ENCODE results near the gene FASN.

Gene FASN

GRCh38 chr17:82035488-82035887 lies 62.5 kb downstream of the FASN start:
- no peaks in the 10 kb centered on the region for H3K9me3 Mint-ChIP-seq
- H3K4me3 Mint-ChIP-seq: peak overlapping the region; percentile 37
- no peak overlapping the region for H3K27ac Mint-ChIP-seq

GRCh38 chr17:82034371-82035011 lies 63.5 kb downstream of the FASN start:
- H3K27ac Mint-ChIP-seq: no peak overlapping the region
- peak overlapping the region; percentile 21 for H3K4me3 Mint-ChIP-seq
- peaks cover 4% of the 10 kb centered on the region for H3K27me3 Mint-ChIP-seq (ENCODE audit: low read depth)
- H3K4me1 Mint-ChIP-seq (ENCODE audit: low read depth): peaks cover 16% of the 10 kb centered on the region
- peaks cover 7% of the 10 kb centered on the region for H3K36me3 Mint-ChIP-seq (ENCODE audit: low read depth)
- H3K9me3 Mint-ChIP-seq: no peaks in the 10 kb centered on the region

More at GRCh38 chr17:82035488-82035887, 62.5 kb downstream of the FASN start:
- peaks cover 4% of the 10 kb centered on the region for H3K27me3 Mint-ChIP-seq (ENCODE audit: low read depth)
- H3K36me3 Mint-ChIP-seq (ENCODE audit: low read depth): peaks cover 7% of the 10 kb centered on the region
- H3K4me1 Mint-ChIP-seq (ENCODE audit: low read depth): peaks cover 16% of the 10 kb centered on the region

- no peak overlapping the region for H3K4me3 Mint-ChIP-seq
- H3K27me3 Mint-ChIP-seq (ENCODE audit: low read depth): peaks cover 4% of the 10 kb centered on the region
- H3K27ac Mint-ChIP-seq: no peak overlapping the region
- H3K4me1 Mint-ChIP-seq (ENCODE audit: low read depth): peaks cover 10% of the 10 kb centered on the region
- H3K36me3 Mint-ChIP-seq (ENCODE audit: low read depth): peaks cover 7% of the 10 kb centered on the region
- H3K9me3 Mint-ChIP-seq: no peaks in the 10 kb centered on the region
Measured at GRCh38 chr17:82033359-82034085, 64.5 kb downstream of the FASN start.

GRCh38 chr17:82031885-82032627 lies 66.0 kb downstream of the FASN start:
- peaks cover 4% of the 10 kb centered on the region for H3K4me1 Mint-ChIP-seq (ENCODE audit: low read depth)
- peak overlapping the region; percentile 34 for H3K4me3 Mint-ChIP-seq
- no peaks in the 10 kb centered on the region for H3K9me3 Mint-ChIP-seq
- no peak overlapping the region for H3K27ac Mint-ChIP-seq
- no peaks in the 10 kb centered on the region for H3K27me3 Mint-ChIP-seq (ENCODE audit: low read depth)
- H3K36me3 Mint-ChIP-seq (ENCODE audit: low read depth): peaks cover 7% of the 10 kb centered on the region

GRCh38 chr17:82031303-82031884 lies 66.6 kb downstream of the FASN start, which contains the start of gene RAC3:
Gene RAC3, plus strand, starts transcription at chr17:82031678. Its CDS starts 84 bp downstream, at chr17:82031762.
- H3K4me3 Mint-ChIP-seq: peak within 1 kb of the TSS; percentile 85
- H3K27me3 Mint-ChIP-seq (ENCODE audit: low read depth): no peaks in the 10 kb centered on the region
- H3K9me3 Mint-ChIP-seq: no peaks in the 10 kb centered on the region
- peaks cover 4% of the 10 kb centered on the region for H3K4me1 Mint-ChIP-seq (ENCODE audit: low read depth)
- H3K27ac Mint-ChIP-seq: peak within 1 kb of the TSS; percentile 79
- H3K36me3 Mint-ChIP-seq (ENCODE audit: low read depth): peaks cover 7% of the 10 kb centered on the region

- Mint-ChIP-seq H3K9me3 (no peaks in the 10 kb centered on the region), H3K4me3 (peak overlapping the region; percentile 85), H3K4me1 (ENCODE audit: low read depth) (peaks cover 3% of the 10 kb centered on the region), H3K27me3 (ENCODE audit: low read depth) (no peaks in the 10 kb centered on the region), H3K36me3 (ENCODE audit: low read depth) (peaks cover 7% of the 10 kb centered on the region), H3K27ac (peak overlapping the region; percentile 79)
Measured at GRCh38 chr17:82030470-82031302, 67.3 kb downstream of the FASN start.

- no peaks in the 10 kb centered on the region for H3K27me3 Mint-ChIP-seq (ENCODE audit: low read depth)
- H3K4me3 Mint-ChIP-seq: no peak overlapping the region
Measured at GRCh38 chr17:82029990-82030469, 68.0 kb downstream of the FASN start.

GRCh38 chr17:82029391-82029790 lies 68.6 kb downstream of the FASN start:
- Mint-ChIP-seq H3K9me3 (no peaks in the 10 kb centered on the region), H3K36me3 (ENCODE audit: low read depth) (peaks cover 3% of the 10 kb centered on the region), H3K4me3 (peak overlapping the region; percentile 61), H3K27me3 (ENCODE audit: low read depth) (no peaks in the 10 kb centered on the region), H3K27ac (no peak overlapping the region), H3K4me1 (ENCODE audit: low read depth) (peaks cover 1% of the 10 kb centered on the region)

More at GRCh38 chr17:82029990-82030469, 68.0 kb downstream of the FASN start:
- H3K4me1 Mint-ChIP-seq (ENCODE audit: low read depth): peaks cover 1% of the 10 kb centered on the region
- H3K27ac Mint-ChIP-seq: no peak overlapping the region
- H3K36me3 Mint-ChIP-seq (ENCODE audit: low read depth): peaks cover 3% of the 10 kb centered on the region
- H3K9me3 Mint-ChIP-seq: no peaks in the 10 kb centered on the region

- no peaks in the 10 kb centered on the region for H3K27me3 Mint-ChIP-seq (ENCODE audit: low read depth)
- no peak overlapping the region for H3K4me3 Mint-ChIP-seq
- H3K9me3 Mint-ChIP-seq: no peaks in the 10 kb centered on the region
- H3K27ac Mint-ChIP-seq: no peak overlapping the region
- peaks cover 3% of the 10 kb centered on the region for H3K36me3 Mint-ChIP-seq (ENCODE audit: low read depth)
- peaks cover 5% of the 10 kb centered on the region for H3K4me1 Mint-ChIP-seq (ENCODE audit: low read depth)
Measured at GRCh38 chr17:82028966-82029365, 69.1 kb downstream of the FASN start.

Data from T-helper 1 cell treated with Interleukin-12 subunit alpha and Interleukin-12 subunit beta and Interleukin-4 antibody, amounts not matched to agents 30 μg/mL and 1 μg/mL, for 36 hours (primary cell).